ENCODE measurements around the gene UTP25.
"Not testable (repeated sequence)": the region's sequence is repeated elsewhere in the genome, so short reads cannot be mapped to it uniquely, and the experiment has no call there.

- TF ChIP-seq, protein P1, sequence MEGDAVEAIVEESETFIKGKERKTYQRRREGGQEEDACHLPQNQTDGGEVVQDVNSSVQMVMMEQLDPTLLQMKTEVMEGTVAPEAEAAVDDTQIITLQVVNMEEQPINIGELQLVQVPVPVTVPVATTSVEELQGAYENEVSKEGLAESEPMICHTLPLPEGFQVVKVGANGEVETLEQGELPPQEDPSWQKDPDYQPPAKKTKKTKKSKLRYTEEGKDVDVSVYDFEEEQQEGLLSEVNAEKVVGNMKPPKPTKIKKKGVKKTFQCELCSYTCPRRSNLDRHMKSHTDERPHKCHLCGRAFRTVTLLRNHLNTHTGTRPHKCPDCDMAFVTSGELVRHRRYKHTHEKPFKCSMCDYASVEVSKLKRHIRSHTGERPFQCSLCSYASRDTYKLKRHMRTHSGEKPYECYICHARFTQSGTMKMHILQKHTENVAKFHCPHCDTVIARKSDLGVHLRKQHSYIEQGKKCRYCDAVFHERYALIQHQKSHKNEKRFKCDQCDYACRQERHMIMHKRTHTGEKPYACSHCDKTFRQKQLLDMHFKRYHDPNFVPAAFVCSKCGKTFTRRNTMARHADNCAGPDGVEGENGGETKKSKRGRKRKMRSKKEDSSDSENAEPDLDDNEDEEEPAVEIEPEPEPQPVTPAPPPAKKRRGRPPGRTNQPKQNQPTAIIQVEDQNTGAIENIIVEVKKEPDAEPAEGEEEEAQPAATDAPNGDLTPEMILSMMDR (IDR thresholded peaks at IDR 0.05), result not testable (repeated sequence)
- TF ChIP-seq POLR2A (IDR thresholded peaks at IDR 0.05), result not testable (repeated sequence)
Measured at GRCh38 chr1:209888291-209889076, 60.7 kb downstream of the UTP25 start.

All from tibial nerve (tissue), 3 donors.